Cardiac fibroblast (primary cell): Measurements from ENCODE around the gene ANGPT4.
A peak's percentile ranks its signal among the peaks of the same experiment; 100 is the strongest.

Experiments used
- DNase-seq, 2 donors: peaks; one replicate each; pipeline versions ENCODE4 v3.0.0 to v3.0.0-alpha.2; 2010; ENCODE audit warnings: low read depth in 2 of 2
- H3K4me3 ChIP-seq, 2 donors: replicated peaks in 1 of 2; 1 replicate in 1 of 2; 2 replicates in 1 of 2; pipeline ENCODE4 v1.5.1; 2011; ENCODE audit warnings: low read depth in 2 of 2, low read length in 2 of 2, mild to moderate bottlenecking in 2 of 2, moderate library complexity in 1 of 2
- CTCF ChIP-seq: IDR thresholded peaks from one replicate; pipeline ENCODE4 v1.5.1; 2011; ENCODE audit warnings: low read depth, mild to moderate bottlenecking, low read length, inconsistent platforms

Gene ANGPT4

DNA sequence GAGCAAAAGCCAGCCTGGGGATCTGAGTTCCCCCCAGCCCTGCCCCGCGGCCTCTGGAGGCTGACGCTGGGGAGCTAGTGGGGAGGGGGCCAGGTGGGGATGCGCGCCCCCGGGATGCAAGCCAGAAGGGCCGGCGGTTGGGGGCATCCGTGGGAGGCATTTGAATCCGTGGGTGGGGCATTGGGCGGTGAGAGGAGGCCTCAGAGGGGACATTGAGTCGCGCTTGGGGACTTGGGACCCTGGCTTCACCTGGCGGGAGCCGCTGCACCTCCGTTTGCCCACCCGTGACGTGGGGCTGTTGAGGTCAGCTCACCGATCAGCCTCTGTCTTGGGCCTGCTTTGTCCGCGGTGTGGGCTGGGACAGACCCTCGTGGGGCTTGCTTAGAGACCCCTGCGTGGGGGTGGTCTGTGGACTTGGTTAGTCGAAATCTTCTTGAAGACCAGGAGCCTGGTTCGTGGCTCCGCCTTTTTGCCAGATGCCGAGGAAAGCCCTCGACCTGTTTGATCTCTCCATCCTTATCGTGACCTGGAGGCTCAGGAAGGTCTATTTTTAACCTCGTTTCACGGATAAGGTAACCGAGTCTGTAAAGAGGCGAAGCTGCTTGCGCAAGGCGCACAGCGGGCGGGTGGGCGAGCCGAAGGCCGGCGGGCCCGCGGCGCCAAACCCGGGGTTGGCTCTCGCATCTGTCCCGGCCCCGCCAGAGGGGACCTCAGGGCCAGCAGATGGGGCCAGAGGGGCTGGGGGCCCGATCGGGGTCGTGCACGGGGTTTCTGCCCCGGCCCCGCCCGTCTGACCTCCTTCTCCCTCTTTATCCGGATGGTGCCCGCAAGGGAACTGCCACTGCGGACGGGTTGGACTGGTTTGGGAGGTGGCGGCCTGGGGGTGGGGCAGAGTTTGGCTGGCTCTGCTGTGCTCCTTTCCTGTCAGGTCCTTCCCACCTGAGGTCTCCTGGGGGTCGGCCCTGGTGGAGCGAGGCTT, 74.3 kb downstream of the ANGPT4 start:
- peak overlapping the region; percentile 39 to 53 for H3K4me3 ChIP-seq
- no peak for TF ChIP-seq CTCF
- DNase-seq: no peak

DNA sequence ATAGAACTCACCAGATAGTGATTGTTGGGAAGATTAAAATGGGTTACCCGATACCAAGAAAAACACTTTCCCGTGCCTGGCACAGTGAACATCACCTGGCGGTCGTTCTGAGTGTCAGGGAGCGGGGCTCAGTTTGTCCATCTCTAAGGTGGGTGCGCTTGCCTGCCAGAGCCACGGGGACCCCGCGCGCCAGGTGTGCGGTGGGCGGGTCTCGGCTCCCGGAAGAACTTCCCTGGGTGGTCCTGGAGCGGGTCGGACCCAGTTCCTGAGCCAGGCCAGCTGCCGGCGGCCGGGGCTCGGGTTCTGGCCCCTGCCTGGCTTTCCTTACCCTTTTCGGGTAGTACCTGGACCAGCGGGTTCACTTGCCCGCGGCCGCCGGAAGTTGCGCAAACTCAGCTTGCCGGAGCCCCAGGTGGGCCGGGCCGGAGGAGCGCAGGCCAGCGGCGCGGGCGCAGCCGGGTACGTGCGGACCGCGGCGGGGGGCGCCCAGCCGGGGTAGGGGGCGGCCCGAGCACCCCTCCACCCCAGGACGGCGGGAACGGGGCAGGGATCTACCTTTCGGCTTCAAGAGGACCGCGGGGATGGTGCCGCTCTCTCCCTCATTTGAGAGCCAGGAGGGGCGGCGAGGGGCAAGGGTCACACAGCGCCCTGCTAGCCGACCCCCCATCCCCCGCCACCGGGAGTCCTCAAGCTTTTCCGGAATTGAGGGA, 75.1 kb downstream of the ANGPT4 start:
- peak overlapping the region; percentile 39 to 53 for H3K4me3 ChIP-seq
- no peak for DNase-seq
- TF ChIP-seq CTCF: no peak

DNA sequence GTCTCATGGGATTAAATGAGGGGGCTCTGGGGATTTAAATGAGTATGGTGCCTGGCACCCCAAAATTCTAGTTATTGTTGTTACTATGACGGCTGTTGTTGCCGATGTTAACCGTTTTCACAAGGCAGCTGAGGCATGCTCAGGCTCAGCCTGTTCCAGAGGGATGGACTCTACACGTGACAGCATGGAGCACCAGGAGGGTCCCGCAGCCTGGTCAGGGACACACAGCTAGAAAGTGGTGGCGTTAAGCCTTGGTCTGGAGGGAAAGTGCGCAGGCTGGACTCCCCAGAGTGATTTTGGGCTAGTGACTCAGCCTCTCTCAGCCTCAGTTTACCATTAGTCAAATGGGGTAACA, 75.7 kb downstream of the ANGPT4 start:
- TF ChIP-seq CTCF: no peak
- H3K4me3 ChIP-seq: no peak overlapping the region
- no peak for DNase-seq

DNA sequence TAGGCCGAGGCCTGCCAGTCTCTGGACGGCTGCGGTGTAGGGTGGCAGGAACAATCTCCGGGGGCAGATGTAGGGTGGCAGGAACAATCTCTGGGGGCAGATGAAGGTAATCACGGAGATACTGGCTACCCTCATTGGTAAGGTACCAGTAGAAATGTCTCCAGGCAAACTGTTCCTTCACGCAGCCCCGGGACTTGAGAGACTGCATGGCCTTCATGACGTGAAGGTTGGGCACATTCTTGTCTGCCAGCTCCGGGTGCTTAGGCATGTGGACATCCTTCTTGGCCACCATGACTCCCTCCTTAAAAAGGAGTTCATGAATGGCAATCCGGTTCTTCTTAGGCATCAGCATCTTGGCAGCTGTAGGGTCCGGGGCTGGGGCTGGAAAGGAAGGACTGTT, 76.5 kb downstream of the ANGPT4 start:
- TF ChIP-seq CTCF: no peak
- DNase-seq: no peak
- H3K4me3 ChIP-seq: no peak overlapping the region

DNA sequence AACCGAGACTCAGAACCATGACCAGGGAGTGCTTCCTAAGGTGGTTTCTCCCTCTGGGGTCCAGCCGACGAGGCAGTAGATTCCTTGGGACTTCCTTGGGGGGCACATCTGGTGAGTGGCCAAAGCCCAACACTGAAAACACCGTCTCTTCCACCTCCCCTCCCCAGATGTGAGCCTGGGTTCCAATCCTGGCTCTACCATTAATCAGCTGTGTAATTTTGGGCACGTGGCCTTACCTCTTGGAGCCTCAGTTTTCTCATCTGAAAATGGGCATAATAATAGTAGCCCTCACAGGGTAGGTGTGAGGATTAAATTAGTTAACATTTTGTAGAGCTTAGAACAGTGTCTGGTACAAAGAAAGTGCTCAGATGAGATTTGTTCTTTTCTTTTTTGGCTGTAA, 77.1 kb downstream of the ANGPT4 start:
- no peak for DNase-seq

GRCh38 chr20:836190-836589, 79.9 kb downstream of the ANGPT4 start:
- no peak for DNase-seq
- H3K4me3 ChIP-seq: no peak overlapping the region
- no peak for TF ChIP-seq CTCF

More for the DNA sequence above, 77.1 kb downstream of the ANGPT4 start:
- no peak overlapping the region for H3K4me3 ChIP-seq
- TF ChIP-seq CTCF: no peak
